Suprapubic skin (tissue), 4 donors: ENCODE measurements around the gene LEF1.

Experiments
- EP300 ChIP-seq: sonication (generic); formaldehyde crosslinking; IDR thresholded peaks from one replicate; pipeline ENCODE4 v1.6.1; 2017; ENCODE audit warnings: antibody characterized with exemption
- POLR2A ChIP-seq, 2 donors: fragments of 450-650 bp; IDR thresholded peaks; one replicate each; pipeline ENCODE4 v1.6.1; 2017; ENCODE audit warnings: antibody characterized with exemption in 2 of 2, mild to moderate bottlenecking in 2 of 2, moderate library complexity in 2 of 2
- POLR2AphosphoS5 ChIP-seq, 3 donors: sonication (generic); formaldehyde crosslinking; IDR thresholded peaks; one replicate each; pipeline ENCODE4 v1.6.1; 2017; ENCODE audit warnings: antibody characterized with exemption in 3 of 3
- TF ChIP-seq, protein P1 (sequence below), 2 donors: fragments of 200-600 bp in 1 of 2; fragments of 450-650 bp in 1 of 2; sonication (generic) in 1 of 2; IDR thresholded peaks; one replicate each; pipeline ENCODE4 v1.5.1; 2016 to 2019; ENCODE audit warnings: antibody characterized with exemption in 2 of 2, mild to moderate bottlenecking in 1 of 2, moderate library complexity in 1 of 2

DNA sequence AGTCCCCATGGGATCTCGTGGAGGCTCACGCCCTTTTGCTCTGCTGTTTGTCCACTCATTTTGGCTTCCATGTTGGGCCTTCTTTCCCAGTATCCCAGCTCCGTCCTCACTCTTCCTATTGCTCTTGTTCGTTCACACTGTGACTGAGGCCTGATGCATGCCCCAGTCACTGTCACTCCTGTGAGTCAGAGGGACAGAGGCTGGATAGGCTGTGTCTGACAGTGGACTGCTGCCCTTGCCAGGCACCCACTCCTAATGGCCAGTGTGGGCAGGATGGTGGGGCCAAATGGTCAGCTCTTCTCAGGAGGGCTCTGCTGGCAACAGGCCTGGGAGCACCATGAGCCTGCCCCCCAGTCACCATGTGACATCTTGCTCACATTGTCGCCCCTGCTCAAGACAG, 139.0 kb downstream of the LEF1 start:
- TF ChIP-seq POLR2AphosphoS5 (IDR thresholded peaks at IDR 0.05) (no peak), EP300 (no peak), POLR2A (IDR thresholded peaks at IDR 0.05) (no peak)
- TF ChIP-seq, protein P1, sequence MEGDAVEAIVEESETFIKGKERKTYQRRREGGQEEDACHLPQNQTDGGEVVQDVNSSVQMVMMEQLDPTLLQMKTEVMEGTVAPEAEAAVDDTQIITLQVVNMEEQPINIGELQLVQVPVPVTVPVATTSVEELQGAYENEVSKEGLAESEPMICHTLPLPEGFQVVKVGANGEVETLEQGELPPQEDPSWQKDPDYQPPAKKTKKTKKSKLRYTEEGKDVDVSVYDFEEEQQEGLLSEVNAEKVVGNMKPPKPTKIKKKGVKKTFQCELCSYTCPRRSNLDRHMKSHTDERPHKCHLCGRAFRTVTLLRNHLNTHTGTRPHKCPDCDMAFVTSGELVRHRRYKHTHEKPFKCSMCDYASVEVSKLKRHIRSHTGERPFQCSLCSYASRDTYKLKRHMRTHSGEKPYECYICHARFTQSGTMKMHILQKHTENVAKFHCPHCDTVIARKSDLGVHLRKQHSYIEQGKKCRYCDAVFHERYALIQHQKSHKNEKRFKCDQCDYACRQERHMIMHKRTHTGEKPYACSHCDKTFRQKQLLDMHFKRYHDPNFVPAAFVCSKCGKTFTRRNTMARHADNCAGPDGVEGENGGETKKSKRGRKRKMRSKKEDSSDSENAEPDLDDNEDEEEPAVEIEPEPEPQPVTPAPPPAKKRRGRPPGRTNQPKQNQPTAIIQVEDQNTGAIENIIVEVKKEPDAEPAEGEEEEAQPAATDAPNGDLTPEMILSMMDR (IDR thresholded peaks at IDR 0.05), result no peak
